GM10266 (cell line): ENCODE data around the gene PRSS36.
"Not testable (repeated sequence)": the region's sequence is repeated elsewhere in the genome, so short reads cannot be mapped to it uniquely, and the experiment has no call there.

ENCODE experiments used
- DNase-seq: peaks from one replicate; pipeline ENCODE4 v3.0.0; 2012; ENCODE audit errors: extremely low spot score
- CTCF ChIP-seq: IDR thresholded peaks from 2 replicates; pipeline ENCODE4 v1.5.1; 2012; ENCODE audit warnings: mild to moderate bottlenecking, low read depth; ENCODE audit not compliant: control insufficient read depth, insufficient read depth; ENCODE audit errors: missing control alignments

The PRSS36 gene

DNA sequence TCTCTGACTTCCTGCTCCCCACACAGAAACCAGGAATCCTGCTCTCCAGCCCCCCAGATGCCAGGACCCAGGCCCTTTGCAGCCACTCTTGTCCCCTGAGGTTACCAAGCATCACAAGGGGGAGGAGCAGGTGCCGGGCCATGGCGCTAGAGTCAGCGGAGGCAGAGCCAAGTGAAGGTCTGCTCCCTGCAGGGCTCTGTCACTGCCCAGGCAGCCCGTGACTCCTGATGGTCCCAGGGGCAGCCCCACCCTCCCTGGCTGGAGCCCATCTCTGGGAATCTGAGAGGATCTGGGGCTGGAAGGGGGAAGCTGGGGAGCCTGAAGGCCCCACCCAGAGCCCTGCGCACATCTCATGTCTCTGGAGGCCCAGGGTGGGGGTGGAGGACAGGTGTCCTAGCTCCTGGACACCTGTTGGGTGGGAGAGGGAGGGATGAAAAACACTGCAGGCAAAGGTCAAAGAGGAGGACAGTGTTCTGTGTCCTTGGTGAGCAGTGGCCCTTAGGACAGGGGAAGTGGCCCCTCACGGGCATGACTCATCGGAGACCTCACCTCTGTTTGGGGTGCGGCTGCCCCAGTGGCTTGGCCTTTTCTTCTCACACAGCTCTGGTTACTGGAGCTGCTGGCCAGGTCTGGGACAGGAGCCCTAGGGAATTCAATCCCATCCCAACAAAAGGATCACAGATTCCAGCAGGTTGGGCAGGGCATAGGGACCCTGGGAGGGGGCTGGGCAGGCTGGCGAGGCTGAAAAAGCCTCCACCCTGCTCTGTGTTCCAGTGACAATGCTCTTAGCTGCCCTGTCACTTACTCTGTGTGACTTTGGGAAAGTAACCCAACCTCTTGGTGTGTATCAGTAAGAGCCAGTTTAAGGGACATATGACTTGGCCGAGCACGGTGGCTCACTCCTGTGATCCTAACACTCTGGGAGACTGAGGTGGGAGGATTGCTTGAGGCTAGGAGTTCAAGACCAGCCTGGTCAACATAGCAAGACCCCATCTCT lies at the start of gene PRSS36:
PRSS36 (minus strand) TSS at position 173 of the 997 bp plus-strand sequence; CDS start at position 142, 31 bp downstream.
- no peak for TF ChIP-seq CTCF
- DNase-seq = no peak

DNA sequence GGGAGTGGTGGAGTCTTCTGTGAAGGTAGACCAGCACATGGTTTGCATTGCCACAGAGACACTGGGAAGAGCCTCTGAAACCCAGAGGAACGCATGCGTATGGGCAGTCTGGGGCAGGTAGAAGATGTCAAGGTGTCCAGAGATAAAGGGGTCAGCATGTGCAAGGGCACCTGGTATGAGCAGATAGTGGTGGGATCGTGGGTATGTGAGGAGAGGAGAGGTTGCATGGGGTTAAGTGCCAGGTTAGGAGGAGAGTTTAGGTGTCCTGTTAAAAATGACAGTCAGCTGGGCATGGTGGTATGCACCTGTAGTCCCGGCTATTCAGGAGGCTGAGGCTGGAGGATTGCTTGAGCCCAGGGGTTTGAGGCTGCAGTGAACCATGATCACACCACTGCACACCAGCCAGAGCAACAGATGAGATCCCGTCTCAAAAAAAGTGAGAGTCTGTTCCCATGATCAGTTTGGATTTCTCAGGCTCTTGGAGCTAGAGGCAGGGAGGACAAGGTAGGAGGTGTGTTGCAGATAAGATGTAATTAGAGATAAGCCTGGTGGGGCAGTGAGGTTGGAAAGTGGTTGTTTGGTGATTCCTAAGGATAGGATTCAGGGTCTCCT lies 49.7 kb upstream of the PRSS36 start:
- TF ChIP-seq CTCF = no peak
- no peak for DNase-seq

DNA sequence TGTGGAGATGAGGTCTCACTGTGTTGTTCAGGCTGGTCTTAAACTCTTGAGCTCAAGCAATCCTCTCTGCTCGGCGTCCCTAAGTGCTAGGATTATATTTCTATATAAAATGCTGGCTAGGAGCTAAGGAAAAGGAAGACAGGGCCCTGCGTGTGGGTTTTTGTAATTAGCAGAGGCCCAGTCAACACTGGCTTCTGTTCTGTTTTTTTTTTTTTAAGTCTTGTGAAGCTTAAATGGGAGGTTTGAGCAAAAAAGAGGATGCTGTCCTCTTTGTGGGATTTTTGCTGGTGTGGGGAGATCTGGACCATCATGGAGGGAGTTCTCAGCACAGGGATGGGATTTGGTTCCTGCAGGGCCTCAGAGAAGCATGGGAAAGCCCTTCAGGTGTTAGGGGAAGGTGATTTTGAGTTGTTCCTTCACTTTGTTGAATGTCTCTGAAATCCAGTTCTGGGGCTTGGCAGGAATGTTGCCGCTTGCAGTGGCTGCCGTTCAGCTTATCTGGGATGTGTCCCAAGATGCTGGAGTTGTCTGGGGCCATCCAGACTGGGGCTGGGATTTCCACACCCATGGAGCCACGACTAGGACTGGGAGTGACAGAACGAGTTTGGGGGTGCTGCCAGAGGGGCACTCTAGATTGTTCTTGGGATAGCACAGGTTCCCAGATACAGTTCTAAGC lies 48.5 kb upstream of the PRSS36 start:
- no peak for TF ChIP-seq CTCF

DNA sequence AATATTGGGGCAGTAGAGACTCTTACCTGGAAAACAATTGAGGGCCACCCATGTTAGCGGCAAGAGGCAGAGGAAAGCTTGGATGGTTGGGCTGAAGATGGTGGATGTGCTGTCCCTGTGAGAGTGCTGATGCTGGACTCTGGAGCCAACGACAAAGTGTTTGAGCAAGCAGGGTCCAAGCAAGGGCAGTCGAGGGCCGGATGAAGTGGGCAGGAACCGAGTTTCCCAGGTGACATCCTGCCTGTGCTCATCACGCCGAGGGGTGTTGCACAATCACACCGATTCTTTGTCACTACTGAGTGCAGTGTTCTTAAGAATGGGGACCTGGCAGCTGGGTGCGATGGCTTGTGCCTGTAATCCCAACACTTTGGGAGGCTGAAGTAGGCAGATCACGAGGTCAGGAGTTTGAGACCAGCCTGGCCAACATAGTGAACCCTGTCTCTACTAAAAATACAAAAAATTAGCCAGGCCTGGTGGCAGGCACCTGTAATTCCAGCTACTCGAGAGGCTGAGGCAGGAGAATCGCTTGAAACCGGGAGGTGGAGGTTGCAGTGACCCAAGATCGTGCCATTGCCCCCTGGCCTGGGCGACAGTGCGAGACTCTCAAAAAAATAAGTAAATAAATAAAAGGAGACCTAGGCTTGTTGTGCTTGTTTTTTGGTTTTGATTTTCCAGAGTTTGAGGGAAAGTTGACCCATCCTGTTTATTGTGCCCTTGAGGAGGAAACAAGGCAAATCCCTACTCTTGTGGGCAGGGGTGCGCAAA lies 46.6 kb upstream of the PRSS36 start:
- no peak for DNase-seq
- no peak for TF ChIP-seq CTCF

More for the DNA sequence above, 48.5 kb upstream of the PRSS36 start:
- no peak for DNase-seq

- not testable (repeated sequence) for DNase-seq
Observed at GRCh38 chr16:31195861-31196260, 46.0 kb upstream of the PRSS36 start.

DNA sequence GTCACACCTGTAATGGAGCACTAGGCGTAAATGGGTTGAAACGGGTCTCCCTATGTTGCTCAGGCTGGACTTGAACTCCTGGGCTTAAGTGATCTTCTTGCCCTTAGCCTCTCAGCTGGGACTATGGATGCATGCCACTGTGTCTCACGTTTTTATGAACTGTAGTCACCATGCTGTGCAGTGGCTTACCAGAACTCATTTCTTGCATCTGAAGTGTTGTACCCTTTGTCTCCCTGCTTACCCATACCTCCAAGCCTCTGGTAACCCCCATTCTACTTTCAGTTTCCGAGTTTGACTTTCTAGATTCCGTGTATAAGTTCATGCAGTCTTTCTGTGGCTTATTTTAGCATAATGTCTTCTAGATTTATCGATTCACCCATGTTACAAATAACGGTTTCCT lies 45.0 kb upstream of the PRSS36 start:
- DNase-seq = no peak
- no peak for TF ChIP-seq CTCF

- TF ChIP-seq CTCF = no peak
- no peak for DNase-seq
Observed at GRCh38 chr16:31193874-31194273, 44.0 kb upstream of the PRSS36 start.
